ENCODE measurements around the gene ARID5B. TPM values are rescaled to one million over a fixed set of nuclear protein-coding genes. Genes with fewer than 3 reads are reported as not detected.

The ARID5B gene
- total RNA-seq, 2 experiments from 2014 or later: 71.1 to 73.9 TPM

GRCh38 chr10:62018131-62018911 is 116.8 kb downstream of the ARID5B start:
- Mint-ChIP-seq H3K27ac (peak overlapping the region; percentile 5), H3K9me3 (peaks cover 6% of the 10 kb centered on the region), H3K27me3 (no peaks in the 10 kb centered on the region), H3K4me3 (no peak overlapping the region), H3K4me1 (peaks cover 73% of the 10 kb centered on the region), H3K36me3 (ENCODE audit: low read depth) (peaks cover 64% of the 10 kb centered on the region)
- POLR2A ChIA-PET: interaction anchor here (0.7 to 5.6 kb wide), 8 partner anchors 9 to 119 kb away, joined by 3 to 67 read pairs (median 8); no protein-coding TSS in a partner anchor
- CTCF ChIA-PET: interaction anchor here (1.1 kb wide), 2 partner anchors 20 to 25 kb away, joined by 3 read pairs; no protein-coding TSS in a partner anchor
- DNase-seq: no peak

GRCh38 chr10:62019013-62019684 is 117.7 kb downstream of the ARID5B start:
- H3K4me1 Mint-ChIP-seq: peaks cover 77% of the 10 kb centered on the region
- H3K4me3 Mint-ChIP-seq: no peak overlapping the region
- H3K9me3 Mint-ChIP-seq: peaks cover 5% of the 10 kb centered on the region
- H3K36me3 Mint-ChIP-seq (ENCODE audit: low read depth): peaks cover 65% of the 10 kb centered on the region
- no peaks in the 10 kb centered on the region for H3K27me3 Mint-ChIP-seq
- POLR2A ChIA-PET: interaction anchor here (0.8 to 5.6 kb wide), 17 partner anchors 10 to 119 kb away, joined by 3 to 67 read pairs (median 6); partner anchors contain the start of gene ARID5B
- peak overlapping the region; percentile 71 for H3K27ac Mint-ChIP-seq
- DNase-seq: no peak
- CTCF ChIA-PET: interaction anchor here (0.8 to 1.4 kb wide), 5 partner anchors 19 to 164 kb away, joined by 3 to 4 read pairs (median 3); partner anchors contain the start of gene ARID5B

DNA sequence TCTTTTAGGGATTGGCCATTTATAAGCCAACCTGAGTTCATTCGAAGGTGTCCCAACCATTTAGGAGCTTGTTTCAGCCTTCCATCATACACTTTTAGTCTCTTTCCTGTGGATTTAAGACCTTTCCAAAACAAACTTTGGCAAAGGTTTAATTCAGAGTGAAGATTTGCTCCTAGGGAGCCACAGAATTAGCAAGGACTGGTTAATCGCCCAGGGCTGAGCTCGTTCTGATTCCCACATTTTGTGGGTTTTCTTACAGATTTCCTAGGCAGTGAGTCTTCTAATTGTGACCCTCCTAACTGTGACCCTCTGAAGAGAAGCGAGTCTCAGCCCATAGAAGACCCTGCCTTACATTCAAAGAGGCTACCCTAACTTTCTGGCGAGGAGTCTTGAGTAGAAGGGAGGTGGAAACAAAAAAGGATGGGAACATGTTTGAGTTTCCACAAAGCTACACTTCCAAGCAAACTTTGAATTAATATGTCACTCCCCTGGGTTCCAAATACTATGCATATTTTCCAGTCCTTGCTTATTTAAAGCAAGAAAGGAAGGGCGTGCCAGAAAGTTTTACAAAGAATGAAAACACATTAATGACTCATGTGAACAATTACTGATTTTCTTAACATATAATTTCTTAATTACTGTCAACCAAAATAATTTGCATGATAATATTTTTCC is 118.3 kb downstream of the ARID5B start:
- no peak for DNase-seq
- peaks cover 79% of the 10 kb centered on the region for H3K4me1 Mint-ChIP-seq
- ChIA-PET CTCF (interaction anchor here (0.8 to 4.9 kb wide), 9 partner anchors 8 to 245 kb away, joined by 3 to 21 read pairs (median 3); partner anchors contain the start of gene ARID5B), POLR2A (interaction anchor here (0.5 to 5.6 kb wide), 18 partner anchors 9 to 241 kb away, joined by 3 to 67 read pairs (median 5); partner anchors contain the start of gene ARID5B)
- peaks cover 5% of the 10 kb centered on the region for H3K9me3 Mint-ChIP-seq
- H3K4me3 Mint-ChIP-seq: no peak overlapping the region
- no peaks in the 10 kb centered on the region for H3K27me3 Mint-ChIP-seq
- peaks cover 67% of the 10 kb centered on the region for H3K36me3 Mint-ChIP-seq (ENCODE audit: low read depth)
- peak overlapping the region; percentile 71 for H3K27ac Mint-ChIP-seq

GRCh38 chr10:62021128-62021665 is 119.7 kb downstream of the ARID5B start:
- Mint-ChIP-seq H3K36me3 (ENCODE audit: low read depth) (peaks cover 74% of the 10 kb centered on the region), H3K27me3 (no peaks in the 10 kb centered on the region), H3K27ac (no peak overlapping the region), H3K4me1 (peaks cover 85% of the 10 kb centered on the region), H3K4me3 (no peak overlapping the region), H3K9me3 (peaks cover 5% of the 10 kb centered on the region)
- no peak for DNase-seq
- ChIA-PET CTCF (interaction anchor here (0.8 to 4.9 kb wide), 6 partner anchors 10 to 243 kb away, joined by 3 to 21 read pairs (median 3); no protein-coding TSS in a partner anchor), POLR2A (interaction anchor here (1.1 to 5.6 kb wide), 11 partner anchors 8 to 121 kb away, joined by 3 to 67 read pairs (median 15); no protein-coding TSS in a partner anchor)

GRCh38 chr10:62021978-62022802 is 120.7 kb downstream of the ARID5B start:
- Mint-ChIP-seq H3K4me3 (peak overlapping the region; percentile 0), H3K36me3 (ENCODE audit: low read depth) (peaks cover 77% of the 10 kb centered on the region)

DNA sequence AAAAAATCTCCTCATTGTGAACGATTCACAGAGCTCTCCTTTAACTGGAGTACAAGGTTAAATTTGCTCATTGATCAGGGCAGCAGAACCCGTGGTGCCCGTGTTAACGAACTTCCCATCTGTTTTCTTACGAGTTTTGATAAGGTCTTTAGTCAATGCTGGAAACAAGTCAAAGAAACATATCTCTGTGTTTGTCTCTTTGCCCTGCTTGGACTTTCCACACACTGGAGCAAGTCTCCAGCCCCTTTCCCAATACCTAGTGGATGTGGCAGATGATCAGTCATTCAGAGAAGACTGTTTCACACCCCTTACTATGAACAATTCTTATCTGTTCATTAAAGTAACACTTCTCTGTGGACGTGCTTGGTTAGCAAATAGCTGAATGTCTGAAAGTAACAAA is 121.3 kb downstream of the ARID5B start:
- POLR2A ChIA-PET: interaction anchor here (0.6 to 5.6 kb wide), 12 partner anchors 14 to 222 kb away, joined by 3 to 67 read pairs (median 4); no protein-coding TSS in a partner anchor
- DNase-seq: no peak
- Mint-ChIP-seq H3K27ac (peak overlapping the region; percentile 71), H3K4me1 (peaks cover 82% of the 10 kb centered on the region), H3K36me3 (ENCODE audit: low read depth) (peaks cover 76% of the 10 kb centered on the region), H3K4me3 (peak overlapping the region; percentile 0), H3K27me3 (no peaks in the 10 kb centered on the region), H3K9me3 (peaks cover 5% of the 10 kb centered on the region)
- CTCF ChIA-PET: interaction anchor here (1.1 to 4.9 kb wide), 3 partner anchors 15 to 126 kb away, joined by 3 to 21 read pairs (median 4); no protein-coding TSS in a partner anchor

More at GRCh38 chr10:62021978-62022802, 120.7 kb downstream of the ARID5B start:
- peaks cover 83% of the 10 kb centered on the region for H3K4me1 Mint-ChIP-seq
- ChIA-PET POLR2A (interaction anchor here (1.1 to 5.6 kb wide), 13 partner anchors 14 to 223 kb away, joined by 3 to 67 read pairs (median 5); no protein-coding TSS in a partner anchor), CTCF (interaction anchor here (4.9 kb wide), 1 partner anchor 16 kb away, joined by 21 read pairs; no protein-coding TSS in a partner anchor)
- no peak for DNase-seq
- peaks cover 5% of the 10 kb centered on the region for H3K9me3 Mint-ChIP-seq
- peak overlapping the region; percentile 71 for H3K27ac Mint-ChIP-seq
- no peaks in the 10 kb centered on the region for H3K27me3 Mint-ChIP-seq

DNA sequence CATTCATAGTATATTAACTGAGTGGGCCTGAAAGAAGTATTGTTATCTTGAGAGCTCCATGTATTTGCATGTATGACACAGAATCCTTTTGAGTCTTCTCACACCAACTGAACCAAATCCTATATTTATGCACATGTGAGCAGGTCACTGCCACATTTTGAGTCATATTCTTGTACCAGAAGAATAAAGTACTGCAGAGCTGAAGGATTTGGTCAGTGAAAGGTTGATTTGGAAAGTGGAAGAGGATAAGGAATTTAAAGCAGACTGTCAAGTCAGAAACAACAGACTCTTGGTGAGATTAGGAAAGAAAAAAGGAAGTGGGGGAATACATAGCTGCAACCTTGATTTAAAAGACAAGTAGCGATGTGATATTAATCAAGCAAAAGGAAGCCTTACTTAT is 121.8 kb downstream of the ARID5B start:
- CTCF ChIA-PET: interaction anchor here (1.1 to 4.9 kb wide), 3 partner anchors 14 to 126 kb away, joined by 3 to 21 read pairs (median 4); no protein-coding TSS in a partner anchor
- peaks cover 5% of the 10 kb centered on the region for H3K9me3 Mint-ChIP-seq
- H3K36me3 Mint-ChIP-seq (ENCODE audit: low read depth): peaks cover 76% of the 10 kb centered on the region
- DNase-seq: no peak
- POLR2A ChIA-PET: interaction anchor here (0.6 to 5.6 kb wide), 11 partner anchors 13 to 222 kb away, joined by 3 to 67 read pairs (median 4); no protein-coding TSS in a partner anchor
- H3K4me3 Mint-ChIP-seq: no peak overlapping the region
- peak overlapping the region; percentile 71 for H3K27ac Mint-ChIP-seq
- H3K27me3 Mint-ChIP-seq: no peaks in the 10 kb centered on the region
- H3K4me1 Mint-ChIP-seq: peaks cover 83% of the 10 kb centered on the region

GRCh38 chr10:62024026-62024701 is 122.7 kb downstream of the ARID5B start:
- H3K36me3 Mint-ChIP-seq (ENCODE audit: low read depth): peaks cover 76% of the 10 kb centered on the region
- DNase-seq: no peak
- H3K27ac Mint-ChIP-seq: no peak overlapping the region
- peaks cover 81% of the 10 kb centered on the region for H3K4me1 Mint-ChIP-seq
- no peak overlapping the region for H3K4me3 Mint-ChIP-seq
- ChIA-PET POLR2A (interaction anchor here (1.1 to 5.6 kb wide), 6 partner anchors 12 to 221 kb away, joined by 3 to 67 read pairs (median 10); no protein-coding TSS in a partner anchor), CTCF (interaction anchor here (1.1 to 4.9 kb wide), 3 partner anchors 14 to 127 kb away, joined by 3 to 21 read pairs (median 4); no protein-coding TSS in a partner anchor)
- no peaks in the 10 kb centered on the region for H3K27me3 Mint-ChIP-seq
- peaks cover 5% of the 10 kb centered on the region for H3K9me3 Mint-ChIP-seq

DNA sequence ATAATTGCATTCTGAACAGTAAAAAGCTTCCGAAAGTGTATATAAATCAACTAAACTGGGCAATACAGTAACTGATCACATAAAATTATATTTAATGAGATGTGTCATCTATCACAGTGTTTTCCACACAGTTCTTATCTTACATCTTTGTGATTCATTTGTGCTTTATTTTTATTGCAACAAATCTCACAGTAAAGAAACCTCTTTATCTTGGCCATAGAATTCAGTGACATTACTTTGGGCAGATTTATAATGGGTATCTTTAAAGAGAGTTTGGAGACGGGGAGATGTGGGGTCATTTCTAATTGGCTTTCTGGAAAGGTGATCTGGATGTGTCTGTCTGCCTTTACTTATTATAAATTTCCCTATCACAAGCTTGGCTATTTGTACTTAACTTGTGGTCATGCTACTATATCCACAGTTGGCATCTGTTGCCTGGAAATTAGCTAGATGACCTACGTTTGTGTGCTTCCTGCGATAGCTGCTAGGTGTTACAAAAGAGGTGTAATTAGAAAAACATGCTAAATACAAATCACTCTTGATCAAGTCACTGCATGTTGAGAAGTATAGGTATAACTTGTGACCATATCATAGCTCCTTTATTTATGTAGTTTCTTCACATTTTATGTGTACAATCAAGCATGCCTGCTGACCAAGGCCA is 123.8 kb downstream of the ARID5B start:
- ChIA-PET POLR2A (interaction anchor here (1.1 to 4.7 kb wide), 5 partner anchors 11 to 125 kb away, joined by 3 to 24 read pairs (median 5); no protein-coding TSS in a partner anchor), CTCF (interaction anchor here (0.7 to 2.5 kb wide), 7 partner anchors 13 to 221 kb away, joined by 3 to 14 read pairs (median 3); no protein-coding TSS in a partner anchor)
- no peak overlapping the region for H3K4me3 Mint-ChIP-seq
- no peak for DNase-seq
- no peak overlapping the region for H3K27ac Mint-ChIP-seq
- peaks cover 77% of the 10 kb centered on the region for H3K4me1 Mint-ChIP-seq
- peaks cover 79% of the 10 kb centered on the region for H3K36me3 Mint-ChIP-seq (ENCODE audit: low read depth)
- peaks cover 5% of the 10 kb centered on the region for H3K9me3 Mint-ChIP-seq
- H3K27me3 Mint-ChIP-seq: no peaks in the 10 kb centered on the region

Data from activated CD4-positive, alpha-beta memory T cell treated with anti-CD3 and anti-CD28 coated beads, Interleukin-2, amount 10 ng/mL, durations not matched to agents 7 days and 5 days (primary cell).